ENCODE results near the gene FGF2. TPM values are rescaled to one million over a fixed set of nuclear protein-coding genes. Genes with fewer than 3 reads are reported as not detected.

The FGF2 gene
- total RNA-seq, 2 donors from 2014 or later: 12.5 to 18.5 TPM

DNA sequence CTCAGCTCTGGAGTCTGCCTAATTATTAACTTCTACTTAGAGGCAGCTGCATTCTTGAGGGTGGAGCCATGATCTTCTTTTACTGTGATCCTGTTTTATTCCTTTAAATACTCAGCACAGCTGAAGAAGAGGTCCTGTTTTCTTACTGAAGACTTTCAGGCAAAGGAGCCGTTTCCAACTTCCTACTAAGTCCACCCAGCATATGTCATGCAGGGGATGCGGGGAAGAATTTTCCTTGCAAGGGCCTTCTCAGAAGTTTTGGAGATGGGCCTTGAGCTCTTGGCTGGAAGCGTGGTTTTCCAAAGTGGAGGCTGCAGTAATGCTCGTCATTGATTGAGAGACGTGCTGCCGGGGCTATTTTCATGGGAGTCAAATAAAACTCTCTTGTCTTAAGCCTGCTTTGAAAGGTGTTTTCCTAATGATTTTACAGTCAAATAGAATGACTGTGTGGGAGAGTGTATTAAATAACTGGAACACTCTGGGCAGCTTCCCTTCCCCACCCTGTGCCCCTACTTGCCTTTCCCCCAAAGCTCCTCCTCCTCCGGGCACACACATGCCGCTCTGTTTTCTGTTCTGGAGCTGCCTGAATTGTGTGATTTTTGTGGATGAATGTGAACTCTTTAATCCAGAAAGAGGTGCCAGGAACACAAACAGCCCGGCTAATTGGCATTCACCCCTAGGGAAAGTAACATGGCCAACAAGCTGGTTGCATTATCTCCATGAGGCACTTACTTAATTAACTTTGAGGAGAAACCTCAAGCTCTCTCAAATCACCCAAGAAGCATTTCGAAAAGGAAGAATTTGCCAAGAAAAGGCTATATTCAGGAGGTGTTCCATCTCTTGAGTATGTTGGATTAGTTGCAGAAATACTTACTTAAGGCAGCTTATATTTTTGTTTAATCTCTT, 28.1 kb downstream of the FGF2 start:
- Histone ChIP-seq H3K4me3 (ENCODE audit: low read length) (no peak overlapping the region), H3K36me3 (ENCODE audit: control insufficient read depth, insufficient read depth, low read length) (no peaks in the 10 kb centered on the region), H3K4me1 (ENCODE audit: control insufficient read depth, insufficient read depth, low read length) (no peaks in the 10 kb centered on the region), H3K9me3 (ENCODE audit: control insufficient read depth, low read length) (no peaks in the 10 kb centered on the region), H3K27ac (ENCODE audit: low read depth, low read length) (no peak overlapping the region), H3K27me3 (ENCODE audit: control insufficient read depth, insufficient read depth, low read length, poor library complexity, severe bottlenecking) (no peaks in the 10 kb centered on the region), H3K9ac (ENCODE audit: extremely low read depth, low read length, poor library complexity, severe bottlenecking) (no peak overlapping the region)
- Mint-ChIP-seq H3K27me3 (ENCODE audit: insufficient read depth) (peaks cover 1% of the 10 kb centered on the region), H3K9me3 (no peaks in the 10 kb centered on the region), H3K27ac (peak overlapping the region; percentile 40), H3K4me3 (no peak overlapping the region), H3K4me1 (peaks cover 41% of the 10 kb centered on the region), H3K36me3 (ENCODE audit: low read depth) (no peaks in the 10 kb centered on the region)
- no peak for DNase-seq
- WGBS, 2 experiments (ENCODE audit: insufficient coverage in 1 of 2, insufficient read length in 1 of 2): 94 to 96% methylated on average over 4 to 10 of the region's 10 CpGs
- TF ChIP-seq, protein P1, sequence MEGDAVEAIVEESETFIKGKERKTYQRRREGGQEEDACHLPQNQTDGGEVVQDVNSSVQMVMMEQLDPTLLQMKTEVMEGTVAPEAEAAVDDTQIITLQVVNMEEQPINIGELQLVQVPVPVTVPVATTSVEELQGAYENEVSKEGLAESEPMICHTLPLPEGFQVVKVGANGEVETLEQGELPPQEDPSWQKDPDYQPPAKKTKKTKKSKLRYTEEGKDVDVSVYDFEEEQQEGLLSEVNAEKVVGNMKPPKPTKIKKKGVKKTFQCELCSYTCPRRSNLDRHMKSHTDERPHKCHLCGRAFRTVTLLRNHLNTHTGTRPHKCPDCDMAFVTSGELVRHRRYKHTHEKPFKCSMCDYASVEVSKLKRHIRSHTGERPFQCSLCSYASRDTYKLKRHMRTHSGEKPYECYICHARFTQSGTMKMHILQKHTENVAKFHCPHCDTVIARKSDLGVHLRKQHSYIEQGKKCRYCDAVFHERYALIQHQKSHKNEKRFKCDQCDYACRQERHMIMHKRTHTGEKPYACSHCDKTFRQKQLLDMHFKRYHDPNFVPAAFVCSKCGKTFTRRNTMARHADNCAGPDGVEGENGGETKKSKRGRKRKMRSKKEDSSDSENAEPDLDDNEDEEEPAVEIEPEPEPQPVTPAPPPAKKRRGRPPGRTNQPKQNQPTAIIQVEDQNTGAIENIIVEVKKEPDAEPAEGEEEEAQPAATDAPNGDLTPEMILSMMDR (conservative IDR thresholded peaks at IDR 0.05): no peak

- Mint-ChIP-seq H3K4me1 (peaks cover 38% of the 10 kb centered on the region), H3K4me3 (no peak overlapping the region), H3K36me3 (ENCODE audit: low read depth) (no peaks in the 10 kb centered on the region), H3K9me3 (no peaks in the 10 kb centered on the region), H3K27ac (no peak overlapping the region), H3K27me3 (ENCODE audit: insufficient read depth) (peaks cover 1% of the 10 kb centered on the region)
- H3K27ac ChIP-seq (ENCODE audit: low read depth, low read length): no peak overlapping the region
- H3K27me3 ChIP-seq (ENCODE audit: control insufficient read depth, insufficient read depth, low read length, poor library complexity, severe bottlenecking): no peaks in the 10 kb centered on the region
- no peaks in the 10 kb centered on the region for H3K36me3 ChIP-seq (ENCODE audit: control insufficient read depth, insufficient read depth, low read length)
- H3K4me1 ChIP-seq (ENCODE audit: control insufficient read depth, insufficient read depth, low read length): no peaks in the 10 kb centered on the region
- DNase-seq: no peak
- H3K9me3 ChIP-seq (ENCODE audit: control insufficient read depth, low read length): no peaks in the 10 kb centered on the region
- TF ChIP-seq, protein P1 (conservative IDR thresholded peaks at IDR 0.05): no peak
- WGBS, 2 experiments (ENCODE audit: insufficient coverage in 1 of 2, insufficient read length in 1 of 2): 88 to 100% methylated on average over 1 of the region's 2 CpGs
- no peak overlapping the region for H3K9ac ChIP-seq (ENCODE audit: extremely low read depth, low read length, poor library complexity, severe bottlenecking)
- no peak overlapping the region for H3K4me3 ChIP-seq (ENCODE audit: low read length)
These were observed 28.8 kb downstream of the FGF2 start for GRCh38 chr4:122855353-122855890.

GRCh38 chr4:122857160-122857559, 30.5 kb downstream of the FGF2 start:
- Histone ChIP-seq H3K4me3 (ENCODE audit: low read length) (no peak overlapping the region), H3K27me3 (ENCODE audit: control insufficient read depth, insufficient read depth, low read length, poor library complexity, severe bottlenecking) (no peaks in the 10 kb centered on the region), H3K4me1 (ENCODE audit: control insufficient read depth, insufficient read depth, low read length) (no peaks in the 10 kb centered on the region), H3K9ac (ENCODE audit: extremely low read depth, low read length, poor library complexity, severe bottlenecking) (no peak overlapping the region), H3K9me3 (ENCODE audit: control insufficient read depth, low read length) (no peaks in the 10 kb centered on the region), H3K27ac (ENCODE audit: low read depth, low read length) (no peak overlapping the region), H3K36me3 (ENCODE audit: control insufficient read depth, insufficient read depth, low read length) (no peaks in the 10 kb centered on the region)
- peaks cover 27% of the 10 kb centered on the region for H3K4me1 Mint-ChIP-seq
- no peaks in the 10 kb centered on the region for H3K27me3 Mint-ChIP-seq (ENCODE audit: insufficient read depth)
- no peaks in the 10 kb centered on the region for H3K36me3 Mint-ChIP-seq (ENCODE audit: low read depth)
- TF ChIP-seq, protein P1 (conservative IDR thresholded peaks at IDR 0.05): no peak
- no peaks in the 10 kb centered on the region for H3K9me3 Mint-ChIP-seq
- no peak for DNase-seq
- WGBS, 2 experiments (ENCODE audit: insufficient coverage in 1 of 2, insufficient read length in 1 of 2): 89 to 100% methylated on average over 1 to 2 of the region's 2 CpGs
- H3K27ac Mint-ChIP-seq: no peak overlapping the region
- H3K4me3 Mint-ChIP-seq: no peak overlapping the region

Measured in endodermal cell (in vitro differentiated cells).